Measurements from ENCODE around the gene GGCT.

Gene GGCT

GRCh38 chr7:30467271-30467670 is 37.4 kb downstream of the GGCT start:
- H3F3A ChIP-seq (ENCODE audit: low read depth): 0 out of 2 replicates have a peak, but pooled peaks cover 3% of the 10 kb centered on the region
- H2AFZ ChIP-seq (ENCODE audit: low read length): no peak overlapping the region
- no peaks in the 10 kb centered on the region for H3K9me2 ChIP-seq (replicated peaks; ENCODE audit: low read depth, low read length)
- no peak overlapping the region for H3K4me2 ChIP-seq (ENCODE audit: low read depth, low read length, poor library complexity, severe bottlenecking)
- no peaks in the 10 kb centered on the region for H3K9me3 ChIP-seq (ENCODE audit: insufficient read depth, low read depth, low read length)
- H3K79me2 ChIP-seq (ENCODE audit: insufficient read depth, low read length): peaks cover 14% of the 10 kb centered on the region
- peaks cover 54% of the 10 kb centered on the region for H3K4me1 ChIP-seq (ENCODE audit: insufficient read depth, low read length, poor library complexity, severe bottlenecking)
- TF ChIP-seq CTCF (conservative IDR thresholded peaks at IDR 0.05; ENCODE audit: low read length) (no peak), EZH2phosphoT487 (IDR thresholded peaks at IDR 0.05; ENCODE audit: borderline replicate concordance) (no peak)
- no peak overlapping the region for H3K4me3 ChIP-seq (ENCODE audit: low read length, poor library complexity, severe bottlenecking)
- H4K20me1 ChIP-seq (ENCODE audit: insufficient read depth, low read length, poor library complexity, severe bottlenecking): no peaks in the 10 kb centered on the region
- H3K36me3 ChIP-seq (ENCODE audit: insufficient read depth, low read length): no peaks in the 10 kb centered on the region
- H3K9ac ChIP-seq (ENCODE audit: low read depth, low read length, poor library complexity, severe bottlenecking): no peak overlapping the region
- H3K27me3 ChIP-seq (ENCODE audit: insufficient read depth, low read length, poor library complexity, severe bottlenecking): no peaks in the 10 kb centered on the region

- Histone ChIP-seq H3F3A (ENCODE audit: low read depth) (0 out of 2 replicates have a peak, but pooled peaks cover 3% of the 10 kb centered on the region), H2AFZ (ENCODE audit: low read length) (no peak overlapping the region), H3K9me3 (ENCODE audit: insufficient read depth, low read depth, low read length) (no peaks in the 10 kb centered on the region), H3K4me3 (ENCODE audit: low read length, poor library complexity, severe bottlenecking) (no peak overlapping the region), H3K4me2 (ENCODE audit: low read depth, low read length, poor library complexity, severe bottlenecking) (no peak overlapping the region), H3K4me1 (ENCODE audit: insufficient read depth, low read length, poor library complexity, severe bottlenecking) (peaks cover 44% of the 10 kb centered on the region), H3K9me2 (replicated peaks; ENCODE audit: low read depth, low read length) (no peaks in the 10 kb centered on the region), H3K27me3 (ENCODE audit: insufficient read depth, low read length, poor library complexity, severe bottlenecking) (no peaks in the 10 kb centered on the region), H3K79me2 (ENCODE audit: insufficient read depth, low read length) (peaks cover 14% of the 10 kb centered on the region), H4K20me1 (ENCODE audit: insufficient read depth, low read length, poor library complexity, severe bottlenecking) (no peaks in the 10 kb centered on the region), H3K36me3 (ENCODE audit: insufficient read depth, low read length) (no peaks in the 10 kb centered on the region), H3K9ac (ENCODE audit: low read depth, low read length, poor library complexity, severe bottlenecking) (no peak overlapping the region)
- TF ChIP-seq CTCF (conservative IDR thresholded peaks at IDR 0.05; ENCODE audit: low read length) (no peak), EZH2phosphoT487 (IDR thresholded peaks at IDR 0.05; ENCODE audit: borderline replicate concordance) (no peak)
Observed at GRCh38 chr7:30466266-30466665, 38.4 kb downstream of the GGCT start.

- Histone ChIP-seq H3K9ac (ENCODE audit: low read depth, low read length, poor library complexity, severe bottlenecking) (no peak overlapping the region), H3K36me3 (ENCODE audit: insufficient read depth, low read length) (no peaks in the 10 kb centered on the region), H3K4me1 (ENCODE audit: insufficient read depth, low read length, poor library complexity, severe bottlenecking) (peaks cover 44% of the 10 kb centered on the region), H3K79me2 (ENCODE audit: insufficient read depth, low read length) (peaks cover 14% of the 10 kb centered on the region), H3F3A (ENCODE audit: low read depth) (0 out of 2 replicates have a peak, but pooled peaks cover 3% of the 10 kb centered on the region), H3K9me2 (replicated peaks; ENCODE audit: low read depth, low read length) (no peaks in the 10 kb centered on the region), H3K27me3 (ENCODE audit: insufficient read depth, low read length, poor library complexity, severe bottlenecking) (no peaks in the 10 kb centered on the region), H3K4me3 (ENCODE audit: low read length, poor library complexity, severe bottlenecking) (no peak overlapping the region), H2AFZ (ENCODE audit: low read length) (no peak overlapping the region), H3K9me3 (ENCODE audit: insufficient read depth, low read depth, low read length) (no peaks in the 10 kb centered on the region), H3K4me2 (ENCODE audit: low read depth, low read length, poor library complexity, severe bottlenecking) (peak overlapping the region; percentile 4), H4K20me1 (ENCODE audit: insufficient read depth, low read length, poor library complexity, severe bottlenecking) (no peaks in the 10 kb centered on the region)
- TF ChIP-seq CTCF (conservative IDR thresholded peaks at IDR 0.05; ENCODE audit: low read length): no peak
Observed at GRCh38 chr7:30465811-30466180, 38.8 kb downstream of the GGCT start.

Data from Loucy (cell line).